C4-2B (cell line): ENCODE data around the gene PTPRZ1.

Experiments
- H3K27ac ChIP-seq: fragments of 450-650 bp; 2 replicates; pipeline ENCODE4 v1.5.1; 2017
- CTCF ChIP-seq: fragments of 450-650 bp; conservative IDR thresholded peaks from 2 replicates; pipeline ENCODE4 v1.5.1; 2017; ENCODE audit warnings: mild to moderate bottlenecking
- ZFX ChIP-seq: fragments of 450-650 bp; IDR thresholded peaks from 2 replicates; pipeline ENCODE4 v1.6.1; 2017

The PTPRZ1 gene

GRCh38 chr7:121890833-121891232 lies 17.9 kb downstream of the PTPRZ1 start:
- TF ChIP-seq CTCF: no peak

GRCh38 chr7:121891731-121892130 lies 18.8 kb downstream of the PTPRZ1 start:
- TF ChIP-seq CTCF (no peak), ZFX (no peak)
- H3K27ac ChIP-seq: no peak overlapping the region

More at GRCh38 chr7:121890833-121891232, 17.9 kb downstream of the PTPRZ1 start:
- no peak overlapping the region for H3K27ac ChIP-seq

GRCh38 chr7:121901026-121901425 lies 28.1 kb downstream of the PTPRZ1 start:
- no peak overlapping the region for H3K27ac ChIP-seq
- no peak for TF ChIP-seq ZFX
- TF ChIP-seq CTCF: no peak

- TF ChIP-seq CTCF (no peak), ZFX (no peak)
- H3K27ac ChIP-seq: no peak overlapping the region
Observed at GRCh38 chr7:121904120-121904519, 31.2 kb downstream of the PTPRZ1 start.

- no peak overlapping the region for H3K27ac ChIP-seq
- TF ChIP-seq CTCF: no peak
- no peak for TF ChIP-seq ZFX
Observed at GRCh38 chr7:121908042-121908441, 35.1 kb downstream of the PTPRZ1 start.

- H3K27ac ChIP-seq: no peak overlapping the region
- TF ChIP-seq CTCF (no peak), ZFX (no peak)
Observed at GRCh38 chr7:121909716-121910345, 36.9 kb downstream of the PTPRZ1 start.

- H3K27ac ChIP-seq: no peak overlapping the region
- TF ChIP-seq CTCF (no peak), ZFX (no peak)
Observed at GRCh38 chr7:121913947-121914675, 41.1 kb downstream of the PTPRZ1 start.
